Esophagus muscularis mucosa (tissue), 3 donors: ENCODE results near the gene SAFB.

Source experiments
- CTCF ChIP-seq, 3 experiments: fragments of 200-600 bp in 2 of 3; fragments of 450-650 bp in 1 of 3; sonication (generic) in 2 of 3; IDR thresholded peaks; one replicate each; pipeline ENCODE4 v1.5.1; 2017 to 2019; ENCODE audit warnings: antibody characterized with exemption in 3 of 3, mild to moderate bottlenecking in 2 of 3, moderate library complexity in 1 of 3
- POLR2A ChIP-seq: fragments of 450-650 bp; IDR thresholded peaks from one replicate; pipeline ENCODE4 v1.6.1; 2017; ENCODE audit warnings: antibody characterized with exemption, moderate library complexity, mild to moderate bottlenecking, low read depth

GRCh38 chr19:5612891-5613865 lies 9.7 kb upstream of the SAFB start:
- no peak for TF ChIP-seq CTCF (IDR thresholded peaks at IDR 0.05)
- no peak for TF ChIP-seq POLR2A
